Progenitor cell of endocrine pancreas (in vitro differentiated cells): ENCODE results near the gene PHF3. TPM values are rescaled to one million over a fixed set of nuclear protein-coding genes. Genes with fewer than 3 reads are reported as not detected.

Source experiments
- DNase-seq: peaks from one replicate; pipeline ENCODE4 v3.0.0; 2021; ENCODE audit warnings: low spot score; ENCODE audit not compliant: unreplicated experiment
- H3K27ac Mint-ChIP-seq: 2 replicates; pipeline ENCODE4 v1.8.0; 2021; ENCODE audit warnings: mild to moderate bottlenecking, moderate library complexity, mixed read lengths
- H3K27me3 Mint-ChIP-seq: 2 replicates; pipeline ENCODE4 v1.8.0; 2021; ENCODE audit warnings: mixed read lengths
- H3K36me3 Mint-ChIP-seq: 2 replicates; pipeline ENCODE4 v1.8.0; 2022; ENCODE audit warnings: mixed read lengths; ENCODE audit not compliant: insufficient read depth
- H3K4me1 Mint-ChIP-seq: 2 replicates; pipeline ENCODE4 v1.8.0; 2021; ENCODE audit warnings: low read depth, mixed read lengths
- H3K4me3 Mint-ChIP-seq: 2 replicates; pipeline ENCODE4 v1.8.0; 2021; ENCODE audit warnings: low read depth, mild to moderate bottlenecking, moderate library complexity, mixed read lengths
- H3K9me3 Mint-ChIP-seq: 2 replicates; pipeline ENCODE4 v1.8.0; 2021; ENCODE audit warnings: low read depth, mixed read lengths
- CTCF ChIP-seq: fragments of 200-600 bp; sonication (generic); IDR thresholded peaks from one replicate; pipeline ENCODE4 v1.5.0; 2021; ENCODE audit warnings: antibody characterized with exemption, mild to moderate bottlenecking; ENCODE audit not compliant: unreplicated experiment
- total RNA-seq: library from RNA; stranded (reverse); gene quantifications from 2 replicates; pipeline ENCODE4 v1.2.1, GENCODE V29; 2021

PHF3 gene
- total RNA-seq, 1 donor from 2014 or later = 61.6 TPM

DNA sequence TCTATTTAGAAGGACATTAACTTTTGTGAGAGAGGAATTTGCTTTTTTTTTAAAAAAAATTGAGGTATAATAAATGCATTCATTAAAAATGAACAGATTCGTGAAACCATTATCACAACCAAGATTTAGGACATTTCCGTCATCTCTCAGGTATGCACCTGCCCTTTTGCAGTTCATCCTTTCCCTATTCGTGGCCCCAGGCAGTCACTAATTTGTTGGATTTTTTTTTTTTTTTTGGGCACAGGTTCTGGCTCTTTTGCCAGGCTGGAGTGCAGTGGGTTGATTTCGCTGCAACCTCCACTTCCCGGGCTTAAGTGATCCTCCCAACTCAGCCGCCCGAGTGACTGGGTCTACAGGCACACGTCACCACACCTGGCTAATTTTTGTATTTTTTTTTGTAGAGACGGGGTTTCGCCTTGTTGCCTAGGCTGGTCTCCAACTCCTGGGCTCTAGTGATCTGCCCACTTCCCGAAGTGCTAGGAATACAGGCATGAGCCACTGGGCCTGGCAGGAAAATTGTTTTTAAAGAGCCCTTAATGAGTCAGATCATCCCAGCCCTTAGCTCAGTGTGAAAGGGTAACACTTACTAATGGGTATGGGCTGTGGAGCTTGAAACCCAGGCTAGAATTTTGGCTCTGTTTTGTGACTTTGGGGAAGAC is 9.2 kb downstream of the PHF3 start:
- H3K36me3 Mint-ChIP-seq = peaks cover 1% of the 10 kb centered on the region
- no peak overlapping the region for H3K27ac Mint-ChIP-seq
- no peak for TF ChIP-seq CTCF
- no peaks in the 10 kb centered on the region for H3K9me3 Mint-ChIP-seq
- no peaks in the 10 kb centered on the region for H3K27me3 Mint-ChIP-seq
- H3K4me3 Mint-ChIP-seq = no peak overlapping the region
- no peak for DNase-seq
- H3K4me1 Mint-ChIP-seq = peaks cover 26% of the 10 kb centered on the region

DNA sequence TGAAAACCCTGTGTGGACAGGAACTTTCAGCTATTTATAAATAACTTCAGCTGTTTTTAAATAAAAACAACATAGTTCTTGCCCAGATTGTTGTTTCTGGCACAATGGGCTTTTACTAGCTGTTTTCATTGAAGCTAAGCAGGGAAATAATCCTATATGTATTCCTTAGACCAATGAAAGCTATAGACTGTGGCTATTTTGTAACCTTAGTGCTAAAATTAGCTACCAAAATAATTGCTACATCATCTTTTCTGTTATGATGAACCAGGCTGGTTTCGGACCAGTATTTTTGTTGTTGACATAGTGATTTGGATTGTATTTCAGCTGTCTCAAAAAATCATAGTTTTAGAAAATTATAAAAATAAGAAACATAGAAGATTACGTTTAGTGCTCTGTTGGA is 13.7 kb downstream of the PHF3 start:
- H3K4me1 Mint-ChIP-seq = peaks cover 8% of the 10 kb centered on the region
- peaks cover 24% of the 10 kb centered on the region for H3K36me3 Mint-ChIP-seq
- no peak overlapping the region for H3K4me3 Mint-ChIP-seq
- H3K27ac Mint-ChIP-seq = no peak overlapping the region
- peaks cover 22% of the 10 kb centered on the region for H3K9me3 Mint-ChIP-seq
- no peaks in the 10 kb centered on the region for H3K27me3 Mint-ChIP-seq
- no peak for DNase-seq
- no peak for TF ChIP-seq CTCF

DNA sequence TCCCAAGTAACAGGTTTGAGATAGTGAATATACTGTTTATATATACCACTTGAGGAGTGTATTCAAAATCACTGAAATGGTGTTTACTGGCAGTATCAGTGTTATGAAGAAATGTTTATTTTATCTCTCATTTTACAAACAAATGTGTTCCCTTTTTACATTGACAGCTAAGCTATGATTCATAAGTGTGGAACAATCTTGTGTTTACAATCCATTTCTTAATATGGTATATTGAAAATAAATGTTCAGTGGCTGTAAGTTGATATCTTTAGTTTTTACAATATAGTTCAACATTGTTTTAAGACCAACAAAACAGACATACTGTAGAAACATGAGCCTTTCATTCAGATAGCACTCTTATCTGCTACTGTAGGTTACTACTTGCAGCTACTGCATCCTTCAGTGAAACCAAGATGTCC is 14.3 kb downstream of the PHF3 start:
- peaks cover 24% of the 10 kb centered on the region for H3K36me3 Mint-ChIP-seq
- no peaks in the 10 kb centered on the region for H3K27me3 Mint-ChIP-seq
- H3K4me3 Mint-ChIP-seq = no peak overlapping the region
- no peak for DNase-seq
- H3K27ac Mint-ChIP-seq = no peak overlapping the region
- H3K4me1 Mint-ChIP-seq = peaks cover 7% of the 10 kb centered on the region
- H3K9me3 Mint-ChIP-seq = peaks cover 22% of the 10 kb centered on the region
- TF ChIP-seq CTCF = no peak

GRCh38 chr6:63652980-63653379 is 17.4 kb downstream of the PHF3 start:
- H3K4me3 Mint-ChIP-seq = no peak overlapping the region

DNA sequence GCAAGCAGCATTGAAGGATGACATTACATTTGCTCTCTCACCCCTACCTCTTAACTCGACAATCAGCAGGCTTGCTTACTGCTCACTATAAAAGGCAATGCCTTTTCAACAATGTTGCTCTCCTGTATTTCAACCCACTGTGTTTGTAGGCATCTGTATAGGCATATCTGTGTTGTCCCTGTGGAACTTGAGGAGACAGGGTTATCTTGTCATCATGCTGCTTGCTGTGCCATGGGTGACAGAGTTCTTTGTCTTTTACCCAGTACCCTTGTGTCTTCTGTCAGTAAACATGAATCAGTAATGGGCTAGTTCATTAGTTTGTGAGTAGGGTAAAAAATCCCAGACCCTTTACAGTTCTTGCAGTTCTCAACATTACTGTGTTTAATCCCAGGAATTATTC is 25.2 kb downstream of the PHF3 start:
- peaks cover 23% of the 10 kb centered on the region for H3K4me1 Mint-ChIP-seq
- H3K27ac Mint-ChIP-seq = no peak overlapping the region
- H3K36me3 Mint-ChIP-seq = no peaks in the 10 kb centered on the region
- no peak for DNase-seq
- no peaks in the 10 kb centered on the region for H3K27me3 Mint-ChIP-seq
- TF ChIP-seq CTCF = no peak
- H3K4me3 Mint-ChIP-seq = no peak overlapping the region
- H3K9me3 Mint-ChIP-seq = no peaks in the 10 kb centered on the region

More at GRCh38 chr6:63652980-63653379, 17.4 kb downstream of the PHF3 start:
- no peak for DNase-seq
- H3K27me3 Mint-ChIP-seq = no peaks in the 10 kb centered on the region
- no peak overlapping the region for H3K27ac Mint-ChIP-seq
- peaks cover 26% of the 10 kb centered on the region for H3K36me3 Mint-ChIP-seq
- TF ChIP-seq CTCF = no peak
- H3K4me1 Mint-ChIP-seq = peaks cover 12% of the 10 kb centered on the region
- H3K9me3 Mint-ChIP-seq = peaks cover 22% of the 10 kb centered on the region
